K562 (cell line): Measurements from ENCODE around the gene ACOT7.

ENCODE experiments used
- CHD1 ChIP-seq: fragments of 200-600 bp; sonication (generic); IDR thresholded peaks from one replicate; pipeline ENCODE4 v1.6.1; 2012; ENCODE audit warnings: mild to moderate bottlenecking, moderate library complexity, low read length, inconsistent platforms
- CTCF ChIP-seq, 3 experiments: IDR thresholded peaks in 2 of 3; conservative IDR thresholded peaks in 1 of 3; 2 replicates each; pipeline ENCODE4 v1.5.1; 2011 to 2012; ENCODE audit warnings: low read length in 3 of 3, mild to moderate bottlenecking in 3 of 3, control low read depth in 2 of 3, improper control_type of control experiment in 1 of 3, inconsistent platforms in 1 of 3, low read depth in 1 of 3, mixed read lengths in 1 of 3, moderate library complexity in 1 of 3; ENCODE audit not compliant: insufficient read depth in 2 of 3
- FOXA3 ChIP-seq, 2 experiments: fragments of 450-650 bp in 1 of 2; sonication (generic) in 1 of 2; formaldehyde crosslinking; IDR thresholded peaks in 1 of 2; conservative IDR thresholded peaks in 1 of 2; 2 replicates each; pipeline versions ENCODE4 v1.4.0 to v1.8.0; 2020 to 2022; ENCODE audit warnings: mild to moderate bottlenecking in 2 of 2, missing genetic modification reagents in 1 of 2
- KAT8 ChIP-seq: fragments of 450-650 bp; IDR thresholded peaks from 2 replicates; pipeline ENCODE4 v1.6.1; 2016; ENCODE audit warnings: low read depth, mild to moderate bottlenecking
- MLX ChIP-seq, 2 experiments: fragments of 450-650 bp in 1 of 2; sonication (generic) in 1 of 2; formaldehyde crosslinking; conservative IDR thresholded peaks; 2 replicates each; pipeline versions ENCODE4 v1.4.0 to v1.8.1; 2020 to 2022; ENCODE audit warnings: mild to moderate bottlenecking in 1 of 2, missing genetic modification reagents in 1 of 2
- MYC ChIP-seq, 2 experiments: fragments of 250-450 bp in 1 of 2; sonication (Bioruptor Pico) in 1 of 2; IDR thresholded peaks; 2 replicates each; pipeline versions ENCODE4 v1.5.1 to v1.6.1; 2012 to 2021; ENCODE audit warnings: low read depth in 2 of 2, borderline replicate concordance in 1 of 2, improper control_type of control experiment in 1 of 2, low read length in 1 of 2, mild to moderate bottlenecking in 1 of 2, moderate library complexity in 1 of 2
- NFE2L1 ChIP-seq: fragments of 450-650 bp; IDR thresholded peaks from 2 replicates; pipeline ENCODE4 v1.6.1; 2016; ENCODE audit warnings: missing genetic modification characterization, low read depth, mild to moderate bottlenecking, missing compliant biosample characterization, moderate library complexity, borderline replicate concordance
- STAT6 ChIP-seq: sonication (generic); formaldehyde crosslinking; IDR thresholded peaks from 2 replicates; pipeline ENCODE4 v1.8.1; 2023; ENCODE audit warnings: mild to moderate bottlenecking, missing genetic modification reagents
- ZNF274 ChIP-seq: IDR thresholded peaks from 2 replicates; pipeline ENCODE4 v1.6.1; 2011; ENCODE audit warnings: low read depth, mild to moderate bottlenecking, low read length, moderate library complexity, borderline replicate concordance
- ZNF57 ChIP-seq: fragments of 450-650 bp; formaldehyde crosslinking; IDR thresholded peaks from 2 replicates; pipeline ENCODE4 v1.4.0; 2020; ENCODE audit warnings: mild to moderate bottlenecking, moderate library complexity

- TF ChIP-seq STAT6 (CRISPR knock-in tag) (no peak), FOXA3 (CRISPR knock-in tag; conservative IDR thresholded peaks at IDR 0.05 in 1 of 2, IDR thresholded peaks at IDR 0.05 in 1 of 2) (no peak), ZNF57 (CRISPR knock-in tag) (no peak), ZNF274 (no peak), MYC (IDR thresholded peaks at IDR 0.05; ENCODE audit: low read depth, low read length) (no peak), MYC (CRISPR knock-in tag; IDR thresholded peaks at IDR 0.05; ENCODE audit: borderline replicate concordance, low read depth) (no peak), CHD1 (no peak), NFE2L1 (tag) (no peak), KAT8 (no peak), CTCF (IDR thresholded peaks at IDR 0.05 in 2 of 3, conservative IDR thresholded peaks at IDR 0.05 in 1 of 3; ENCODE audit: insufficient read depth in 2 of 3, low read depth in 1 of 3, low read length in 3 of 3) (no peak), MLX (CRISPR knock-in tag; conservative IDR thresholded peaks at IDR 0.05) (no peak)
Observed at GRCh38 chr1:6243993-6244392, 149.6 kb downstream of the ACOT7 start, which contains the start of gene HES3.
